Measurements from ENCODE around the gene OR4D11.

The OR4D11 gene

GRCh38 chr11:59552844-59553243 lies 49.5 kb downstream of the OR4D11 start:
- ATAC-seq = no peak
- TF ChIP-seq ZNF70 (CRISPR knock-in tag; IDR thresholded peaks at IDR 0.05) (no peak), TSHZ2 (CRISPR knock-in tag; IDR thresholded peaks at IDR 0.05) (no peak), OSR1 (CRISPR knock-in tag; IDR thresholded peaks at IDR 0.05) (no peak)

DNA sequence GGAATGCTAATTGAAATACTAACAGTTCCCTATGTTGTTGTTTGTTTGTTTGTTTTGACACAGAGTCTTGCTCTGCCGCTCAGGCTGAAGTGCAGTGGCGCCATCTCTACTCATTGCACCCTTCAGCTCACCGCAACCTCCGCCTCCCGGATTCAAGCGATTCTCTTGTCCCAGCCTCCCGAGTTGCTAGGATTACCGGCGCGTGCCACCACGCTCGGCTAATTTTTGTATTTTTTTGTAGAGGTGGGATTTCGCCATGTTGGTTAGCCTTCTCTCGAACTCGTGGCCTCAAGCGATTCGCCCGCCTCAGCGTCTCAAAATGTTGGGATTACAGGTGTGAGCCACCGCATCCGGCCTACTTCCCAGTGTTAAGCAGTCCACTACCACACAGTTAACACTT lies 49.9 kb downstream of the OR4D11 start:
- TF ChIP-seq ZFP3 (CRISPR knock-in tag; IDR thresholded peaks at IDR 0.05) (no peak), ESRRG (CRISPR knock-in tag; IDR thresholded peaks at IDR 0.05) (no peak), RARB (CRISPR knock-in tag; IDR thresholded peaks at IDR 0.05) (no peak), CSDC2 (CRISPR knock-in tag; IDR thresholded peaks at IDR 0.05) (no peak), SNAI2 (CRISPR knock-in tag; IDR thresholded peaks at IDR 0.05) (no peak), BACH2 (CRISPR knock-in tag; IDR thresholded peaks at IDR 0.05; ENCODE audit: borderline replicate concordance) (no peak), ZFP30 (CRISPR knock-in tag; IDR thresholded peaks at IDR 0.05) (no peak), ZNF565 (CRISPR knock-in tag; conservative IDR thresholded peaks at IDR 0.05; ENCODE audit: low read depth) (no peak), OSR1 (CRISPR knock-in tag; IDR thresholded peaks at IDR 0.05) (no peak), ARNTL (CRISPR knock-in tag; IDR thresholded peaks at IDR 0.05; ENCODE audit: borderline replicate concordance, low read depth) (no peak), GLIS3 (CRISPR knock-in tag; IDR thresholded peaks at IDR 0.05) (no peak), ZC3H10 (CRISPR knock-in tag; IDR thresholded peaks at IDR 0.05) (no peak), ISL1 (CRISPR knock-in tag; IDR thresholded peaks at IDR 0.05) (no peak), ZNF8 (CRISPR knock-in tag; IDR thresholded peaks at IDR 0.05) (no peak)
- TF ChIP-seq, protein P1, sequence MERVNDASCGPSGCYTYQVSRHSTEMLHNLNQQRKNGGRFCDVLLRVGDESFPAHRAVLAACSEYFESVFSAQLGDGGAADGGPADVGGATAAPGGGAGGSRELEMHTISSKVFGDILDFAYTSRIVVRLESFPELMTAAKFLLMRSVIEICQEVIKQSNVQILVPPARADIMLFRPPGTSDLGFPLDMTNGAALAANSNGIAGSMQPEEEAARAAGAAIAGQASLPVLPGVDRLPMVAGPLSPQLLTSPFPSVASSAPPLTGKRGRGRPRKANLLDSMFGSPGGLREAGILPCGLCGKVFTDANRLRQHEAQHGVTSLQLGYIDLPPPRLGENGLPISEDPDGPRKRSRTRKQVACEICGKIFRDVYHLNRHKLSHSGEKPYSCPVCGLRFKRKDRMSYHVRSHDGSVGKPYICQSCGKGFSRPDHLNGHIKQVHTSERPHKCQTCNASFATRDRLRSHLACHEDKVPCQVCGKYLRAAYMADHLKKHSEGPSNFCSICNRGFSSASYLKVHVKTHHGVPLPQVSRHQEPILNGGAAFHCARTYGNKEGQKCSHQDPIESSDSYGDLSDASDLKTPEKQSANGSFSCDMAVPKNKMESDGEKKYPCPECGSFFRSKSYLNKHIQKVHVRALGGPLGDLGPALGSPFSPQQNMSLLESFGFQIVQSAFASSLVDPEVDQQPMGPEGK (CRISPR knock-in tag; IDR thresholded peaks at IDR 0.05; ENCODE audit: borderline replicate concordance) = no peak
- TF ChIP-seq, protein P2, sequence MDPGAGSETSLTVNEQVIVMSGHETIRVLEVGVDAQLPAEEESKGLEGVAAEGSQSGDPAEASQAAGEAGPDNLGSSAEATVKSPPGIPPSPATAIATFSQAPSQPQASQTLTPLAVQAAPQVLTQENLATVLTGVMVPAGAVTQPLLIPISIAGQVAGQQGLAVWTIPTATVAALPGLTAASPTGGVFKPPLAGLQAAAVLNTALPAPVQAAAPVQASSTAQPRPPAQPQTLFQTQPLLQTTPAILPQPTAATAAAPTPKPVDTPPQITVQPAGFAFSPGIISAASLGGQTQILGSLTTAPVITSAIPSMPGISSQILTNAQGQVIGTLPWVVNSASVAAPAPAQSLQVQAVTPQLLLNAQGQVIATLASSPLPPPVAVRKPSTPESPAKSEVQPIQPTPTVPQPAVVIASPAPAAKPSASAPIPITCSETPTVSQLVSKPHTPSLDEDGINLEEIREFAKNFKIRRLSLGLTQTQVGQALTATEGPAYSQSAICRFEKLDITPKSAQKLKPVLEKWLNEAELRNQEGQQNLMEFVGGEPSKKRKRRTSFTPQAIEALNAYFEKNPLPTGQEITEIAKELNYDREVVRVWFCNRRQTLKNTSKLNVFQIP (CRISPR knock-in tag; IDR thresholded peaks at IDR 0.05; ENCODE audit: borderline replicate concordance, low read depth) = no peak
- ATAC-seq = no peak
